ENCODE measurements around the gene SORCS2. TPM values are rescaled to one million over a fixed set of nuclear protein-coding genes. Genes with fewer than 3 reads are reported as not detected.

The SORCS2 gene
- total and polyA plus RNA-seq, 12 donors, result 0.67 to 15.5 (median 1.3) TPM

DNA sequence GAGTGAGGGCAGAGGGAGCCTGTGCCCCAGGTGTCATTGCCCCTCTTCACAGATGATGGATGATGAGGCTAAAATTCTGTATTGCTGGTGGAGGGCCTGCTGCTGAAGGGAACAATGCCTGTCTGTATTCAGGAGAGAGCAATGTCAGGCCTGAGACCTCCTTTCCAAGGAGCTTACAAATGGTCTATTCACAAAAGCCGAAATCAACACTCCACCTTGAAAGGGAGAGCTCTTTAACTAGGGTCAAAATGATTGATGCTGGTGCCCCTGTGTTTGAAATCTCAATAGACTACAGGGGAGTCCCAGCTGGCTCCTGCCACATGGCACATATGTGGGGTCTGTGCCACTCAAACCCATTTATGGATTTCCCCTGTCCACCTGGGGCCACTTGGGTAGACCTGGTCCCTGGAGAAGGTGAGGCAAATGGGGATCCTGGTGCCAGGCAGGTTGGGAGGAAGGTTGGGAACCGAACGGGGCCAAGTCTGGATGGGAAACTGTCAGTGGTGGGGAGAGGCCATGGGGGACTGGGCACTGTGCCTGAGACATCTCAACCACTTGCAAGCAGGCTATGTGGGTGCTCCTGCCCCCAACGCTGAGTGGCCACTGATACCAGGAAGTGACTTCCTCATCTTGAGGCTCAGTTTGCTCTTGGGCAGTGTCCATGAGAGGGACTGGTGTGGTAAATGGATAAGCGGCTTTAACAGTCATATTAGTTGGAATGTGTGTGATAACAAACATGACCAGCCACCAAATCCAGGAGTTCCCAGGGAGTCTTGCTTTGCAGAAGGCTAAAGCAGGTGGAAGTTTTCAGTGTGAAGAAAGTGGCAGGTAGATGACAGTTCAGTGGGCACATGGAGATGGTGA, 466.2 kb downstream of the SORCS2 start:
- no peak for TF ChIP-seq POLR2A (IDR thresholded peaks at IDR 0.05)
- TF ChIP-seq, protein P1, sequence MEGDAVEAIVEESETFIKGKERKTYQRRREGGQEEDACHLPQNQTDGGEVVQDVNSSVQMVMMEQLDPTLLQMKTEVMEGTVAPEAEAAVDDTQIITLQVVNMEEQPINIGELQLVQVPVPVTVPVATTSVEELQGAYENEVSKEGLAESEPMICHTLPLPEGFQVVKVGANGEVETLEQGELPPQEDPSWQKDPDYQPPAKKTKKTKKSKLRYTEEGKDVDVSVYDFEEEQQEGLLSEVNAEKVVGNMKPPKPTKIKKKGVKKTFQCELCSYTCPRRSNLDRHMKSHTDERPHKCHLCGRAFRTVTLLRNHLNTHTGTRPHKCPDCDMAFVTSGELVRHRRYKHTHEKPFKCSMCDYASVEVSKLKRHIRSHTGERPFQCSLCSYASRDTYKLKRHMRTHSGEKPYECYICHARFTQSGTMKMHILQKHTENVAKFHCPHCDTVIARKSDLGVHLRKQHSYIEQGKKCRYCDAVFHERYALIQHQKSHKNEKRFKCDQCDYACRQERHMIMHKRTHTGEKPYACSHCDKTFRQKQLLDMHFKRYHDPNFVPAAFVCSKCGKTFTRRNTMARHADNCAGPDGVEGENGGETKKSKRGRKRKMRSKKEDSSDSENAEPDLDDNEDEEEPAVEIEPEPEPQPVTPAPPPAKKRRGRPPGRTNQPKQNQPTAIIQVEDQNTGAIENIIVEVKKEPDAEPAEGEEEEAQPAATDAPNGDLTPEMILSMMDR (IDR thresholded peaks at IDR 0.05), result no peak

DNA sequence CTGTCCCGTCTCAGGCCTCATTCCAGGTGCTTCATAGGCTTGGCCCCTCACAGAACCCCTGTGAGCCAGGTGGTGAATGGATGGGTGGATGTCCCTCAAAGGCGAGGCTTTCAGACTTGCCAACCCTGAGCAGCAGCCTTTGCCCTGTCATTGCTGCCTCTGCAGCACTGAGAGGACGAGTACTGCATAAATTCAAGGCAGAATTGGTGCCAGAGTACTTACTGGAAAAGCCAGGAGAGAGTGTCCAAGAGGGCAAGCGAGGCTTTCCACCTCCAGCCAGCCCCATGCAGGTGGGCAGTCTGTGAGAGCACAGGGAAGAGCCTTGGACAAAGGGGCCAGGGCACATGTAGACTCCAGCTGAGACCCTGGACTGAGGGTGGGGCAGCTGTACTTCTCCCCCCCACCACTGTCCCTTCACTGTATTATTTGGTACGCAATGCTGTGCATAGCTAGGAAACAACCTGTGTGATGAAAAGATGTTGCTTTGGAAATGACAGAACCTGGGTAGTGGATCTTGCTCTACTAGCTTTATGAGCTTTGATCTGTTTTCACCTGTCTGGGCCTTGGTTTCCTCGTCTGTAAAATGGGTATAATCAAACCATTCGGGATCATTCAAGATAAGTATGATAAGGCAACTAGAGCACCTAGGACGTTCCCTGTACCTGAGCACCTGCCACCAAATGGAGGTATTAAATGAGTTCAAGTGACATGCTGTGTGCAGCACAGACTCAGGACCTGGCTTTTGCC, 467.3 kb downstream of the SORCS2 start:
- no peaks in the 10 kb centered on the region for H3K27me3 ChIP-seq
- H3K36me3 ChIP-seq (replicated peaks in 1 of 2), result no peaks in the 10 kb centered on the region
- TF ChIP-seq, protein P1 (IDR thresholded peaks at IDR 0.05), result no peak
- no peak for TF ChIP-seq POLR2A (IDR thresholded peaks at IDR 0.05)
- H3K4me1 ChIP-seq (replicated peaks in 1 of 2), result no peaks in the 10 kb centered on the region
- no peak overlapping the region for H3K4me3 ChIP-seq
- H3K9me3 ChIP-seq (replicated peaks in 1 of 3), result no peaks in the 10 kb centered on the region
- no peak overlapping the region for H3K27ac ChIP-seq
- 84 to 86% (median 85%) methylated on average over 6 to 8 of the region's 8 CpGs for WGBS, 4 donors
- DNase-seq, result no peak
- intact Hi-C loops (cut with DNase I), result no loop called here

More for the DNA sequence above, 466.2 kb downstream of the SORCS2 start:
- Histone ChIP-seq H3K27me3 (peaks cover 1% of the 10 kb centered on the region), H3K4me1 (replicated peaks in 1 of 2) (no peaks in the 10 kb centered on the region), H3K4me3 (no peak overlapping the region), H3K36me3 (replicated peaks in 1 of 2) (no peaks in the 10 kb centered on the region), H3K27ac (no peak overlapping the region), H3K9me3 (replicated peaks in 1 of 3) (no peaks in the 10 kb centered on the region)
- 80 to 94% (median 93%) methylated on average over 5 of the region's 5 CpGs for WGBS, 4 donors
- DNase-seq, result no peak
- intact Hi-C loops (cut with DNase I), result no loop called here

DNA sequence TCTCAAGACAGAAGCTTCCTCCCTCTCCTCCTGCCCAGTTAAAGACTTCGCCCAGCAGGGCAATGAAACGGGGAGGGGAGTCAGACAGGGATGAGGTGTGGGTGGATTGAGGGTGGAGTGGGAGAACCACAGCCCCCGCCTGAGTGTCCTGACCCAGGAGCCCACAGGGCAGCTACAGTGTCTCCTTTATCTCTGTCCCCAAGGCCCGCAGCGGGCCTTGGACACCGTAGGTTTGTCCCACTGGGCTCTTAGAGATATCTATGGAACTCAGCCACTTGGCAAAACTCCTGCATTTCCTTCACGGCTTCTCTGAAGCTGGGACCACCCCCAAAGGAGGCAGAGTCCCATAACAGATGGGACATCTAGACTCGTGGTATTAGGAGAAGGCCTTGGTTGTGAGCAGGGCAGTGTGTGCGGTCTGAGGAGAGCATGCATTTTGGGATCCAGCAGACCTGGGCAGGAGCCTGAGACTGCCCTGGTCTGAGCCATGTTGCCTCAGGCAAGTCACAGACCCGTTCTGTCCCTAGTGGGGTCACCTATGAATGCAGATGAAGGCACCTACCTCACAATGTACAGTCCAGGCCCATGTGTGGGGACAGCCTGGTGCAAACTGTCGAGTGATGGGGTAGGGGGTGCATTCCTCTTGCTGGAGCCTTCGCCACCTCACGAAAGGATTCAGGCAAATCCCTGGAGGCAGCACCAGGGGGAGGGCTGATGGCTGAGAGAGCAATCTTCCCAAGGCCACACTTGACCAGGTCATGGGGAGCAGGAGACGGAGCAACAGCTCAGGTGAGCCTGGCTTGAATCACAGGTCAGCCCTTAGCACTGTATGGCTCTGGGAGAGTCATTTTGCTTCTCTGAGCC, 468.1 kb downstream of the SORCS2 start:
- WGBS, 4 donors, result 72 to 83% (median 80%) methylated on average over 11 to 14 of the region's 14 CpGs
- TF ChIP-seq POLR2A (IDR thresholded peaks at IDR 0.05), result no peak
- TF ChIP-seq, protein P1 (IDR thresholded peaks at IDR 0.05), result no peak
- Histone ChIP-seq H3K27me3 (no peaks in the 10 kb centered on the region), H3K27ac (no peak overlapping the region), H3K4me3 (no peak overlapping the region), H3K9me3 (replicated peaks in 1 of 3) (no peaks in the 10 kb centered on the region), H3K4me1 (replicated peaks in 1 of 2) (no peaks in the 10 kb centered on the region), H3K36me3 (replicated peaks in 1 of 2) (no peaks in the 10 kb centered on the region)
- intact Hi-C loops (cut with DNase I), result no loop called here
- no peak for DNase-seq
